GM19023 (cell line): ENCODE results near the gene CFAP251.
"Not testable (repeated sequence)": the region's sequence is repeated elsewhere in the genome, so short reads cannot be mapped to it uniquely, and the experiment has no call there.

Experiments used
- ATAC-seq: cut with Tn5 transposase; IDR thresholded peaks from one replicate; pipeline ENCODE4 v1.9.1; 2021; ENCODE audit warnings: mild to moderate bottlenecking, moderate library complexity; ENCODE audit not compliant: unreplicated experiment

Gene CFAP251

DNA sequence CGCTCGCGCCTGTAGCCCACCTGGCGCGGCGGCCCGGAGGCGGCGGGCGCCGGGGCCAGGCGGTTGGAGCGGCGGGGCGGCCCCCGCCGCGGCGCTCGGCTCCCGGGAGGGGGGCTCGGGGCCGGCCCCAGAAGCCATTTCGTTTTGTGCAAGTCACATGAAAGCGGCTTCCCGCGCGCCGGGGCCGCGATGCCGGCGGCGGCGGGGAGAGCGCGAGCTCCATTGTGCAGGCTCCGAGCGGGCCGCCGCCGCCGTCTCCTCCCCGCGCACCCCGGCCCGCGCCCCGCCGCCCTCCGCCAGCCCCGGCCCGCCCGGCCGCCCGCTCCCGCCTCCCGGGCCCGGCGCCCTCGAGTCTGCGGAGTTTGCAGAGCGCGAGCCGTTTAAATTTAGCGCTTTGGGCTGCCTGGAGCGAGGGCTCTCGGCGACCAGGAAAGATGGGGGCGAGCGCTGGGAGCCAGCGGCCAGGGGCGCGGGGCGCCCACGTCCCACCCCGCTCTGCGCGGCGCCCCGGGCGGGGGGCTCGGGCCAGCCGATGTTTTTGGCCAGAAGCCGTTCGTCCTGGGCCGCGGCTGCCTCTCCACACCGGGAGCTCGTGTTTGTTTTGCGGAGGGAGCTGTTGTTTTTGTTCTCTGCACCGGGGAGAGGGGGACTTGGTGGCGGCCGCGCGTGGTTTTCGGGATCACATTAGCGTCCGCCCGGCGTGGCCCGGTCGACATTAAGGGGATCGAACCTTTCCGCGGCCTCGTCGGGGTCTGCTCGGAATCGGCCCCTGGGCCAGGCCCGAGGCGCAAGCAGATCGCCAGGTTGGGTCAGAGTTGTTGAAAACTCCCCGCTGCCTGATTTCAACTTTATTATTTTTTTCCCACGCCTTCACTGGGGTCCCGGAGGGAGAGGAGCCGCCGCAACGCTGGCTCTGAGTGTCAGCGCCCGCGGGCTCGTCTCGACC is 104.3 kb downstream of the CFAP251 start:
- peak; percentile 7 for ATAC-seq

DNA sequence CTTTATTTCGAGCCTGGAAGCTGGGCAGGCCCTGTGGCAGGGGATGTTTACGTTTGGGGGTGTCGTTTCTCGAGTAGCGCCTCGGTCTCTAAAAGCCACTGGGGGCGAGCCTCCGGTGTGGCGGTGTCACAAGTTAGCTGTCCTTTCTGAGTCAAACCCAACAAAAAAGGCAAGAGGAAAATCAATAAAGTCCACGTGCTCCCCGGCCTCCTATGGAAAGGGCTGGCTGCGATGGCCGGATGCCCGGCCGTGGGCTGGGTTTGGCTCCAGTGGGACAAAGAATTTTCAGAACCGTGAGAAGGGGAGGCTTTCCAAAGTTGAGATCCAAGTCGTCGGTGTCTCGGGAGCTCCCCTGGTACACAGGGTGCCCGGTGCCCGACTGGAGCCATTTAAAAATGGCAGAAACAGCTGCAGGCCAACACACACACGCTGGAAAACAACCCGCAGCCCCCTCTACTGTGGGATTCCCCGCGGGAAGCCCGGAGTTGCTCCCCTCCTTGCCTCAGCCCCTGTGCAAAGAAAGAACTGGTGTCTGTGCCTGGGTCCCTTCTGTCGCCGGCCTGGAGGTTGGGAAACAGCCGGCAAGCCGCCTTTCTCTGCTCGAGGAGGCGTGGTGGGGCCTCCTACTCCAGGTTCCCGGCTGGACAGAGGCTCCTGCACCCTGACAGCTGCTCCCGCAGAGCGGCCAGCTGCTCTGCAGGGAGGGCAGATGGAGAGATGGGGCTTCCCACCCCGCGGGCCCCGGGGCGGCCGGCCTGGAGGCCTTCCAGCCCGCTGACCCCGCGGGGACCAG is 105.1 kb downstream of the CFAP251 start:
- peak; percentile 24 for ATAC-seq

DNA sequence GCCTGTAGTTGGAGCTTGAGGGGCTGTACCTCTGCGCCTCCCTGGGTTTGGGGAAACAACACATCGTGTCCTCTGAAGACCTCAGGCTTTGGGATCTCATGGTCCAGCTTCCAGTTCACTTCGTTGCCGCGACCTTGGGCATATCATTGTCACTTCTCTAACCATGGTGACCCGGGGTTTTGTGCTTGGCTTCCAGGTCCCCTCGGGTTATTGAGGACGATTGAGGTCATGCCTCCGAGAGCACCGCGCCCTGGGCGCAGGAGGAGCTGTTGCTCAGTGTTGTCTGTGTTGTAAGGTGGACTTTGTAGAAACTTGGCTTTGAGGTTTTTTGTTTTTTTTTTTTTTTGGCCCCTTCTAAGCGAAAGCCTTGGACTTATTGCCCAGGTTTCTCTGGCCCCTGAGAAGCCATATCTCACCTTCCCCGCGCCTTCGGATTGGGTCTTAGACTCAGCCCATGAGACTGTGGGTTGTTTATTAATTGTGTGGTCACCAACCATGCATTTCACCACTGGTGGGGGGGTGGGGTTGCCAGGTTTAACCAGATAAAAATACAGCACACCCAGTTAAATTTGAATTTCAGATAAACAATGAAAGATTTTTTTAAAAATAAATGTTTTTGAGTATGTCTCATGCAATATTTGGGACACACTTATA is 105.9 kb downstream of the CFAP251 start:
- no peak for ATAC-seq

- ATAC-seq = no peak
These were observed 108.4 kb downstream of the CFAP251 start for GRCh38 chr12:122026706-122027333.

DNA sequence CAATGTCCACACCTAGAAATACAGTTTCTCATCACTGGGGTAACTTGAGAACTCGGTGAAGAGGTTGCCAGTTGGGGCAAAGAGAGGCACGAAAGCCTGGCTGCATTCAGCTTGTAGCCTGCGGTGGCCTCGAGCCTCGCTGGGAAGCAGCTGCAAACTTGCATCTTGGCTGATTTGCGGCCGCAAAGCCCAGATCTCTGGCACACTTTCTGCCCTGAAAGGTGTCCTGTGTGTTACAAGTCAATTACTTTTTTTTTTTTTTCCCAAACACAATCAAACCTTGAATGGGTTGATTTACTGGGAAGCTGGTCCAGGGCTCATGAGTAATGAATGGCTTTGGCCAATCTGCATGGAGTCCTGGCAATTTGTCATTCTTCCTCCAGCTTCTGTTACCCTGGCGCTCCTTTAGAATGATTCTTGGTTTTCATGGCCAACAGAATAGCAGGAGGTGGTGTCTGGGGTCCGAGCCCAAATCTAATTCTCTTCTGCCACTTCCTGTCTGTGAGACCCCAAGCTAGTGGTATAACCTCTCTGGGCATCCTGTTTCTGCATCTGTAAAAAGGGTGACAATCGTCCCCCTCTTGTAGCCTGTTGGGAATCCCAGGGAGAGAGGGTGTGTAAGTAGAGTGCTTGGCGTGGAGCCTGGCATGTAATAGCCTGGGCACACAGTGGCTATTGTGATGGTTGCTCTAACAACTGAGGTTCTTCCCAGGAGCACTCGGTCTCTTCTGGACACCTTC is 109.9 kb downstream of the CFAP251 start:
- no peak for ATAC-seq

DNA sequence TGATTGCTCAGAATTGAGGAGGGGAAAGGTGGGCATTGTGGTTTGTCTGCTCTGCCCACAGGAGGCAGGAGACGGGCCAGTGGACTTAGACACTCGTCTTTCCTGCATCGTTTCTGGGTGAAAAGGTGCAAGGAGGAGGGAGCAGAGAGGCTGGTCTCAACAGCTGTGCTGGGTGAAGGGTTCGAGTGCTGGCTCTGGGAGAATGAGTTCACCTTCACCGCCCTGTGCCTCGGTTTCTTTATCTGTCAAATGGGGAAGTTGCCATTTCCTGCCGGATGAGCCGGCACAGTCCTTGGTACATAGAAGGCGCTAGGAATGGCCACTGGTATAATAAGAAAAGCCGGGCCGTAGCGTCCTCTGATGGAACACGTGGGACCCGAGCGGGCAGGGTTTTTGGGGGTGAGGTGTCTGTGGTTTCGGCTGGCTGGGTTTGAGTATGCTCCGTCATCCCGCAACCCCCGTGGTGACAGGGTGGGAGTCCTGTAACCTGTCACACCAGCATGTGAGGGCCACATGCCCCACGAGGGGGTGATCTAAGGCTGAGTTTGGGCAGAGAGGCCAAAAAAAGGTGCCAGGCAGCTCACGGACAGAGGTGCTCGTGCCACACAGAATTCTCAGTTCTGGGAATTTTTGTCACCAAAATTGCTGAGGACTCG is 110.6 kb downstream of the CFAP251 start:
- no peak for ATAC-seq

DNA sequence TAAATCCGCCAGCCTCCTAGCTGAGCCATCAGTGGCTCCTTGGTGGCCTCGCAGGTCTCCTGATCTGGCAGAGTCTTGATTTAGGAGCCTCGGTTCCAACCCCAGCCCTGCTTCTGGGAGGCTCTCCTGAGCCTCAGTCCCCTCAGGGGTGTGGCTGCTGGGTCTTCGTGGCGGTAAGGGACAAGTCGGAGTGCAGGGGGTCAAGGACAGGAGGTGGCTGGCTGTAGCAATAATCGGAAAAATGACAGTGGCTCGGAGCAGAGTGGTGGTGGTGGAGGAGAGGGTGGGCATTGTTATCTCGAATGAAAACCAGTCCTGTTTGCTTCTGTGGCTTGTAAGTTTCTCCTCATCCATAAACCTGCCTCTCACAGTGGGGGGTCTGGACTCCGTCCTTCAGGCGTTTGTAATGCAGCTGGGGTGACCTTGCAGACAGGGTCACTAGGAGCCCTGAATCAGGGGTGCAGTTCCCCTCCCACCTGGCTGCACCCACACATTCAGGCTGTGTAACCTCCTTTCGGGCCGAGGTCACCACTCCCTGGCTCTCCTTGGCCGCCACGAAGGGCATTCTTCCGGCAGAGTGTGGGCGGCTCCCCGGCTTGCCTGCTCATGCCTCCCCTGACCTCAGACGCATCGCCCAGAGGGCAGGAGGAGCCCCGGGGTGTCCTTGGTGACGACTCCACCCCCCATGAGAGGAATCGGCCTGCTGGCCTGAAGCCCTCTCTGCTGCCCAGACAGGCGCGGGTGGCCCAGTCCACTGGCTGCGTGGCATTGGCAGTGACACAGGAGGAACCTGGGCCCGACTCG is 111.4 kb downstream of the CFAP251 start:
- ATAC-seq = no peak

DNA sequence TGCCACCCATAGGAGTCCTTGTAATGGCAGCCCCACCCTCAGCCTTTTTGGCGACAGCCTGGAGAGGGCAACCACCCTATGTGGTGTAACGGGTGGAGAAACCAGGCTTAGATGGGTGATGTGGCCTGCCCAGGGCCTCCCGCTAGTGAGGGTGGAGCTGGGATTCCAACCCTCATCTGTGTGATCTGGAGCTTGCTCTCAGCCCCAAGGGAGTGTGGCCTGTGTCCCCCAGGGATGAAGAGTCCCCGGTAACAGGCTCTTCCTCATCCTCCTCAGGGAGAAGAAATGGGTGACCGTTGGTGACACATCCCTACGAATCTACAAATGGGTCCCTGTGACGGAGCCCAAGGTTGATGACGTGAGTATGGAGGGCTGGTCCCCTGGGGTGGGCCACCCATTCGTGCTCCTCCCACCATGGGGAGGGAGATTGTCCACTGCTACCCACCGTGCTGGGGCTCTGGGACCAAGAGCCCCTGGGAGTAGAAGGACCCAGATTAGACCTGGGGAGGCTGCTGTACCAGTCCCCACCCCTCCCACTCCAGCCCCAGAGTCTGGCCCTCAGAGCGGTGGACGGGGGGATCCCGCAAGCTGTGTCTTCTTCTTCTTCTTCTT is 112.1 kb downstream of the CFAP251 start:
- ATAC-seq = no peak

DNA sequence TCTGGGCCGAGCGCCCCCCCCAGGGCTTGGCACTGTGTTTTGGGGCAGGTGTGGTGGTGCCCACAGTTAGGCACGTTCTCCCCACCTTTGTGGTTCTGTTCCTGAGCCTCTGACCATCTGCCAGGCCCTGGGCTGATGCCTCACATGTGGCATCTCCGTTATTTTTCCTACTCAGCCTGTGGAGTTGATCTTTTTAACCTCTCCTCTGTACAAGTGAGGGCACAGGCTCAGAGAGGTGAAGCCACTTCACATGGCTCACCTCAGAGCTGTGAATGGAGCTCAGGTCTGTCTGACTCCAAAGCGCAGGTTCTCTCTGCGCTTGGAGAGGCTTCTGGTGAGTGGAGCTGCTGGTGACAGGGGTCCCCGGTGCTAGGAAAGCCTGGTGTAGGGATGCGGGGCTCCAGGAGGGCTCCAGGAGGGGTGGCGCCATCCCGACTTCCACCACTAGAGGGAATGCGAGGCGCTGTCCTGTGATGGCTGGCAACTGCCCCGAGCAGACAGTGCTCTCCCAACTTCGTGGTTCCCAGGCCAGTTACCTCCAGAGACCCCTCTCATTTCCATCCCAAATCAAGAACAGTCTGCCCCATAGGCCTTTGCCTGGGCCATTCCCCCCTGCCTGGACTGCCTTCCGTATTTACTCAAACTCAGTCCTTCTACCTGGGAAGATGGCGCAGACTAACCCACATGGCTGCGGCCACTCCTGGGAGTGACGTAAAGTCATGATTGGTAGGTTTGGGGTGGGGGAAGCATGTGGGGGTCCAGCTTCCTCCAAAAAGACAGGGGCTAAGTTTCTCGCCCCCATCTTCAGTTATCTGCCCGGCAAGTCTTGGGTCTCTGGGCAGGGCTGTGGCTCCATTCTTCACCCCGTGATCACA is 113.2 kb downstream of the CFAP251 start:
- ATAC-seq = no peak

- no peak for ATAC-seq
These were observed 114.2 kb downstream of the CFAP251 start for GRCh38 chr12:122032580-122032979.

DNA sequence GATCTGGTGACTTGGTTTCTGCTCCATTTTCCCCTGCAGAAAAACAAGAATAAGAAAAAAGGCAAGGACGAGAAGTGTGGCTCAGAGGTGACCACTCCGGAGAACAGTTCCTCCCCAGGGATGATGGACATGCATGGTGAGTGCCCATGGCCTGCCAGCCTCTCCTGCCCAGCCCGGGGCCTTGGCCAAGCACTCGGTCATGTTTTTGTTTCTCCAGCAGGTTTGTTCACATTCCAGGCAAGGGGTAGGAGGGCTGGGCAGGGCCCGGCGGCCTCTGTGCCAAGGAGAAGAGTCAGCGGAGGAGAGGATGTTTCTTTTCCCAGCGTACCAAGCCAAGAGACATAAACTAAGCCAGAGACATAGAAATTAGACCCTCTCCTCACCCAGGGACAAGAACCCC is 116.9 kb downstream of the CFAP251 start:
- no peak for ATAC-seq

DNA sequence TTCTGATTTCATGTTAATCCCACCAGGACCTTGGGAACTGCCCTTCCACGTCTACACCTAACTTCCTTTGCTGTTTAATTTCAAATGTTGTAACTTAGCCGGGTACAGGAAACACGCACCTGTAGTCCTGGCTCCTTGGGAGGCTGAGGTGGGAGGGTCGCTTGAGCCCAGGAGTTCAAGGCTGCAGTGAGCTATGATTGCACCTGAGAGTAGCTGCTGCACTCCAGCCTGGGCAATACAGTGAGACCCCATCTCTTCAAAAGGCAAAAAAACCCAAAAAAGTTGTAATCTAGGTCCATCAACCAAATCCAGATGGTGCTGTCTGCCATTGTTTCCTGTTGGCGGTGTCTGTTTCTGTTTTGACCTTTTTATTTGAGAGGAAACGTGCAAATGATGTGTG is 117.8 kb downstream of the CFAP251 start:
- ATAC-seq = no peak

DNA sequence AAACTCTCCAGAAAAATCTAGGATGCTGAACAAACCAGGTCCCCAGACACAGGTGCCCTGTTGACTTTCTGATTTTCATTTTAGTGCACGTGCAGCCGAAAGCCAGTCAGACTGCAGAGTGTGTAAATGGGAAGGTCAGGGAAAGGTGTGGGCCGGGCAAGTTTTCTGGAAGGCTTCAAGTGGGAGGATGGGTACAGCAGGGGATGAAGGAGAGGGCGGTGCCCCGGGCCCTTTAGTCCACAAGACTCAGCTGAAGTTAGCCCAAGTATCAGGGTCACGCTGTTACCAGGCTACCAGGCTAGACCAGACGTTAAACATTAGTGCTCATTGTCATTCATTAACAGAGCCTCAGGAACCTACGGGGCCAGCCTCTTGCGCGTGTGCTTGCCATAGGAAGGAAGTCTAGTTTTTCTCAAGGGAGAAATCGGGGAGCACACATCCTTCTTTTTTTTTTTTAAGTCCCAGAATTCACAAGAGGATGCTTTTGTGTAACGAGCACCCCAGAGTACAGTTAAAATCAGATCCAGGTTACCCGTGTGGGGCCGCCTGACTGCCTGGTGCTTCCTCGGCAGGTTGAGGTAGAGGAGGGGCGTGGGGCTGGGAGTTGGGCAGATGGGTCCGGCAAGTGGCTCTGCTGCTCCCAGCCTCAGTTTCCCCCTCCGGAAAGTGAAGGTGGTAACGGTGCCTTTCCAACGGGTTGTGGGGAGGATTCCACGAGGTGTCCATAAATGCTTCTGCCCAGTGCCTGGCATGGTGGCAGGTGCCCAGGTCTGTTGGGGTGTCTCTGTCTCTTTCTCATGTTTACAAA is 122.4 kb downstream of the CFAP251 start:
- ATAC-seq = no peak

DNA sequence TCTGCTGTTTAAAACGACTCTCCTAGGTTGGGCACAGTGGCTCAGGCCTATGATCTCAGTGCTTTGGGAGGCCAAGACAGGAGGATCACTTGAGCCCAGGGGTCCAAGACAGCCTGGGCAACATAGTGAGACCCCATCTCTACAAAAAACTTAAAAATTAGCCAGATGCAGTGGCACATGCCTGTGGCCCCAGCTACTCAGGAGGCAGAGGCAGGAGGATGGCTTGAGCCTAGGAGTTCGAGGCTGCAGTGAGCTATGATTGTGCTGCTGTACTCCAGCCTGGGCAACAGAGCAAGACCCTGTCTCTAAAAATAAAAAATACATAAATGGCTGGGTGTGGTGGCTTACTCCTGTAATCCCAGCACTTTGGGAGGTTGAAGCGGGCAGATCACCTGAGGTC is 123.1 kb downstream of the CFAP251 start:
- ATAC-seq = not testable (repeated sequence)

DNA sequence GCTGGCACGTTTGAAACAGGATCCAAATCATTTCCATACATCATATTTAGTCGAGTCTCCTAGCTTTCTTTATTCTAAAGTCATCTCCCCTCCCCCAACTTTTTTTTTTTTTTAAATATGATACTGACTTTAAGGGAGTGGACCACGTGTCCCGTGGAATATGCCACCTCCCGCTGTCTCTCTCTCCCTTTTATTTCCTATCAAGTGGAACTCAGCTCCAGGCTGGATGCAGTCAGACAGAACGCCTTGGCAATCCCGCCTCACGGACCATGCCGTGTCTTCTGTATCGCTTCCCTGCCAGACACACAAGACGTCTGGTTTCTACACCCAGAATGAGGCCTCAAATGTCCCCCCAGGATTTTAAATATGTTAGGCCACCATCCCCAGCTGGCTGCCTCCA is 124.5 kb downstream of the CFAP251 start:
- ATAC-seq = no peak

GRCh38 chr12:122043476-122043875 is 125.1 kb downstream of the CFAP251 start:
- ATAC-seq = no peak

GRCh38 chr12:122045262-122045661 is 126.9 kb downstream of the CFAP251 start:
- ATAC-seq = no peak
